HG03354 (cell line): ENCODE results near the gene DAAM2.
A peak's percentile ranks its signal among the peaks of the same experiment; 100 is the strongest.

Experiments
- ATAC-seq: cut with Tn5 transposase; IDR thresholded peaks from one replicate; pipeline ENCODE4 v1.9.1; 2021; ENCODE audit warnings: mild to moderate bottlenecking; ENCODE audit not compliant: unreplicated experiment, poor library complexity, severe bottlenecking

DAAM2 gene

DNA sequence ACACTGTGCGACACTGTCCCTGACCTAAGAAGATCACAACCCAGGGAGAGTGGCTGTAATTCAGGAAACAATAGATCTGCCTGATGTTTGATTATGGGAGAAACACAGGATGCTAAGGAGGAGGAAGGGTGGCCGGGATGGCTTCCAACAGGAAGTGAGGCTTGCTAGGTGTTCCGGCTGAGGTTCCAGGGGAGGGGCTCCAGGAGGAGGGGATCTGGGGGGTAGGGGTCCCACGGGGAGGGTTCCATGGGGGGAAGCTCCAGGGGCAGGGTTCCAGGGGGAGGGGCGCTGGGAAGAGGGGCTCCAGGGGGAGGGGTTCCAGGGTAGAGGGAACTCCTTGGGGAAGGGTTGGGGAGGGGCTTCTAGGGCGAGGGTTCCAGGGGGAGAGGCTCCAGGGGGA, 48.6 kb downstream of the DAAM2 start:
- no peak for ATAC-seq

DNA sequence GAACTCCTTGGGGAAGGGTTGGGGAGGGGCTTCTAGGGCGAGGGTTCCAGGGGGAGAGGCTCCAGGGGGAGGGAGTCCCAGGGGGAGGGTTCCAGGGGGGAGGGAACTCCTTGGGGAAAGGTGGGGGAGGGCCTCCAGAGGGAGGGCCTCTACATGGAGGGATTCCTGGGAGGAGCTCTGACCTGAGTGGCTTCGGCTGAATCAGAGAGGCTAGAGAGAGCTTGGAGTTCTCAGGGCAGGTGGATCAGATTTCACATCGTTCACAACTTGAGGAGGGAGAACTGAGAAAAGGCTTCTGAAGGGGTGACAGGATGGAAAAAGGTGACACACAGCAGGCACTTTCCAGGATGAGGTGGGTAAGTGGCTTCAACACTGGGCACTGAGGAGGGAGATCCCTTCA, 49.1 kb downstream of the DAAM2 start:
- no peak for ATAC-seq

DNA sequence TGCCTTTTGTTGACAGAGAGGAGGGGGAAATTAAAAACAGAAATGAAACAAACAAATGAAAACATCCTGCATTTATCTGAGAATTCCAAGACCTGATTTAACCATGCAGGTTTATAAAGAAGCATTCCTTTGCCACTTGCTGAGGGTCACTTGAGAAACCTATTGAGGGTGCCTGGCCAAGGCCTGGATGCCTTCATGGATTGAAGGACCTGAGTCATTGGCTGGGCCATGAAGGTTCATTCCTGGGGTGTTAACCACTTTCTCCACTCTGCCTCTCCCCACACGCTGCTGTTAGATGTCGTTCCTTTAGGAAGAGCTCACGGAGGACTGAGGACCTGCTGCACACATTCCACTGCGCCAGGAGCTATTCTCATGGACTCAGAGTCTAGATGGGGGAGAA, 49.7 kb downstream of the DAAM2 start:
- ATAC-seq = no peak

DNA sequence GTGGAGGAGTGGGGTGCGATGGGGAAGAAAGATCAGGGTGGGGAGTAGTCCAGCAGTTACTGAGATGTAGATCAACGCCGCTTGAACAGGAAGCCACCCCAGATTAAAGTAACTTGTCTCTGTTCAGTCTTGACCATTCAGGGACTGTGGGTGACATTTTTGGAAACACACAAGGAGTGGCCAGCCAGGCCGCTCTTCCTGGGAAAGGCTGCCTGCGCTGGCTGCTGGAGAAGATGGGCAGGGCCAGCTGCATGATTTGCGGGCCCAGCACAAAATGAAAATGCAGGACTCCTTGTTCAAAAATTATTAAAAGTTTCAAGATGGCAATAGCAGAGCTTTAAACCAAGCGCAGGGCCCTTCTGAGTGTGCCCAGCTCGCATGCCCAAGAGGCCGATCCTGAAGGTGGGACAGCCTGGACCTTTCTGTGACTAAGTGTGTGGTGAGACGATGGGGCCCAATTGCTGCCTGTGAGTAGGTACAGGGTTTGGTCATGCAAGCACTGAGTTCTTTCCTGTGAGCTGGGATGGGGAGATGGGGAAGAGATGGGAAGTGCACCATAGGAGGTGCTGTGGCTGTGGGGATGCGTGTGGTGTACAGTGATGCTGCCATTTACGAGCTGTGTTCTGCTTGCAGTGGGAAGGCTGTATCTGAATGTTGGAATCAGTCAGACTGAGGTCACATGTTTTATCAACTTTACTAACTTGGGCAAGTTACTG, 51.3 kb downstream of the DAAM2 start:
- no peak for ATAC-seq

DNA sequence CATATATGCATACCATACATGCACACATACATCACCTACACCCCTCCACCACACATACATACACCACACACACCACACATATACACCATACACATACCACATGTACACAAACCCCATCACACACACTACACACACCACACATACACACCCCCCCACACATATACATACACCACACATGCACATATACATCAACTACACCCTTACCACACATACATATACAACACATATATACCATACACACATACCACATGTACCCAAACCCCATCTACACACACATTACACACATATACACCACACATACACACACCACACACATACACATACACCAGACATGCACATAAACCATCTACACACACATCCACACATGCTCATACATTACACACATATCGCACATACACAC, 52.7 kb downstream of the DAAM2 start:
- no peak for ATAC-seq

DNA sequence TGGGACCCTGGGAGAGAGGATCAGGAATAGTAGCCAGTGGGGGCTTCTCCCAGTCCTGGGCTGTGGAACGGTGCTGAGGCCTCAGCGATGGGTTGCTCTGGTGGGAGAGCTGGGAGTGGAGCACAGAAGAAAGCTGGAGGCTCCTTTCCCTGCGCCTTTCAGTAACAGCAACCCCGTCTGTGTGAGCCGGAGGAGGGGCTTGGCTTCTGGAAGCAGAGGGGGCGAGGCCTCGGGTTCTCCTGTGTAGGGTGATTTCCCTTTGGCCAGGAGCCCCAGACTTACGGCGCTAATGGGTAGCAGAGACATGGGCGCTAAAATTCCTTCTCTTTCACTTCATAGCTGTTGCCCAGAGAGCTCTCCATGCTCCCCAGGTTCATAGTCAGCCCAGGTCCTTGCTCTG, 55.0 kb downstream of the DAAM2 start:
- no peak for ATAC-seq

DNA sequence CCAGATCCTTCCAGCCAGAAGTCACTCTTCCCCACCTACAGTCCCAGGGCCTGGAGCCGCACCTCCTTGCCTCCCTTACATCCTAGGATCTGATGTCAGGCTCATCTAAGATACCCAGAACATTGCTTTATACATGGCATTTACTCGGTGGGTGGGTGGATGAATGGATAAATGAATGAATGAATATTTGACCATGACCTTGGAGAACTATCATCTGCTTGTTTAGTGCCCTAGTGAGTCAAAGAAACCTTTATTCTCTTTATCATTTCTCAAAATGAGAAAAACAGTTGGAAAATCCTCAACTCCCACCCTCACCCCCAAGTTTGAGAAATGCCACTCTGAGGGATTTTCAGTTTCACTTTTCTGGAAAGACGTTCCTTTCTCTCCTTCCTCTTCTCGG, 56.0 kb downstream of the DAAM2 start:
- no peak for ATAC-seq

DNA sequence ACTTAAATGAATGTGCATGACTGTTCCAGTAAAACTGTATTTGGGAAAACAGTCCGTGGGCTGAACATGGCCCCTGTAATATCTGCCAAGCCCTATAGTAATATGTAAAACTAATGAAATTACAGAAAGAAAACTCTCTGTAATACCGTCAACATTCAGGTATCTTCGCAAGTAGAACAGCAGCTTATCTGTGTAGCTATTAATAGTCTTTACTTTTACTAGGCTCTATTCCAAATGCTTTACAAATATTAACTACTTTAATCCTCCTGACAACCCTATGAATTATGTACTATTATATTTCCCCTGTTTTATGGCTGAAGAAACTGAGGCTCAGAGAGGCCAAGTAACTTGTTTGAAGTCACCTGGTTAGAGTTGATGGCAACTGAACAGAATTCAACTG, 57.1 kb downstream of the DAAM2 start:
- no peak for ATAC-seq

DNA sequence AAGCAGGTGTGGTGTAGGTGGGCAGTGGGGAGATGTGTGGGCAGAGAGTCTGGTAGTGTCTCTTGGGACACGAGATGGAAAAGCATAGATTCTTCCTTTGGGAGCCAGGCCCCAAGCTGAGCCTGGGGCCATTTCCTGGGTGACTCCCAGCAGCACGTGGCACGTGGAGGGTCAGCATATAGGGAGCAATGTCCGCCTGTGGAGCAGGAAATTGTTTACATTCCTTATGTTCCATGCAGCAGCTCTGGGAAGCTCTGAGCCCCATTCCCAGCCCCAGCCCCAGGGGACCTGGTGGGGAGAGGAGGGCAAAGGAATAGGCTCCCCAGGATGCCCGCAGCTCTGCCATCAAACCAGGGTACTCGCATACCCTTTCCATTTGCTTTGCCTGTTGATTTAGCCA, 57.6 kb downstream of the DAAM2 start:
- ATAC-seq = no peak

DNA sequence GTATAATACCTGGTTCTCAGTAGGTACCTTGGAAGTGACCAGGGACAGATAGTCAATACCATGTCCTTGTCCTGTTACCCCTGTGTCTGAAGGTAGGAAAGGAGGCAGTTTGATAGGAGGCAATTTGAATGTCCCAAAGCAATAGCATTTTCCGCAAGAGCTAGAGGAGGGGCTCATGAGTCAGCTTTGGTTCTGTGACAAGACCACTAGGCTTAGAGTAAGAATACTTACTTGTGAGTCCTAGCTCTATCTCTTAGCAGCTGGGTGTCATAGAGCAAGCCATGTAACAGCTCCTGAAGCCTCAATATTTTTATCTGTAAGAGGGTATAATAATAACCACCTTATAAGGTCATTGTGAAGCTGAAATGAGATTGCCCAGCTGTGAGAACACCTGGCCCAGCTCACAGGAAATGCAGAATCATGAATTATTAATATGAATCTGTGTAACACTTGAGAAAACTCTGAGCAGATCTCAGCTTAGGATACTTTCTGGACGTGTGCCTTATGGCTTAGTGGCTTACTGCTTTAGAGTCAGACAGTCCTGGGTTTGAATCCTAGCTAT, 58.6 kb downstream of the DAAM2 start:
- peak; percentile 69 for ATAC-seq

DNA sequence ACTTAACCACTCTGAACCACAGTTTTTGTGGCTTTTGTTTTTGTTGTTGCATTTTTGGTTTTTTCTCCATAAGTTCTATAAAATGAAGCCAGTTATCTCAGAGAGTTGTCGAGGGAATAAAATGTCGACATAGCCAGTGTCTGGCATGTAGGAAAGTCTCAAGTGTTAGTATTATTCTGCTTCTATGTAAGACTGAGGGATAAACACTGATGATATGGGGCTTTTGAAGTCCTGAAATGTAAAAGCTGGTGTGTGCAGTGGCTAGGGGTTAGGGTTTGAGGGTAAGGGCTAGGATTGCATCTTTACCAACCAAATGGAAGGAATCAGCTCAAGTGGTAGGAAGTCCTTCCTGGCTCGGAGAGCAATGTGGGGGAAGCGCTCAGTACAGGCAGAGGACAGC, 59.2 kb downstream of the DAAM2 start:
- ATAC-seq = no peak

DNA sequence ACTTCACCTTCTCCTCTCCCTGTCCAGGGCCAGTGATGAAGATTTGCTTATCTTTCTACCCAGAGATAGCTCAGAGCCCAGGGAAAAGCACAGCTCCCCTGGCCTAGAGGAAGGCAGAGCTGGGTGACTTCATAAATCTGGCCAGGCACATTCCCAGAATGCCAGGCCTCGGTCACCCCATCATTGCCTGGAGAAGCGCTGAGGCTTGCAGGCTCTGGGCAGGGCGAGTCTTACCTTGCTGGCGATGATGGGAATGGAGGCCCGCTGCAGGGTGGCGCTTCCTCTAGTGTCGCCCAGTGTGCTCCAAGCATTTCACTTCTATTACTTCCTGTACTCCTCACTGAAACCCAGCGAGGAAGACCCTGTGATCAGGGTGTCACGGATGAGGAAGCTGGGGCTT, 60.1 kb downstream of the DAAM2 start:
- ATAC-seq = no peak

DNA sequence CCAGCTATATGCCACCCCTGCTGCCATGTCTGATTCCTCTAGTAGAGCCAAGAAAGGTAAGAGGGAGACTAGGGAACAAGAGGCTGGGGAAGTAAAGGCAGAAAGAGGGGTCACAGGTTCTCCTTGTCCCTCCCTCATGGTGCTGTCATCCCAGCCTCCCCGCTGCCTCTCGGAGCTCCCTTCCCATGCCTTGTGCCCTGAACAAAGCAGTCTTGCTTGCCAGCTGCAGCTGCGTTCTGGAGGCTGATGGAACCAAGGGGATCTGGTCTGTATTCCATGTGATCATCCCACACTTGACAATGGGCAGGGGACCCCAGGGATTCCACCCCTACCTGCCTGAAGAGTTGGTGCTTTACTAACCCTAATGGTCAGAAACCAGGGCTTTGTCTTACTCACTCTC, 61.4 kb downstream of the DAAM2 start:
- ATAC-seq = no peak

DNA sequence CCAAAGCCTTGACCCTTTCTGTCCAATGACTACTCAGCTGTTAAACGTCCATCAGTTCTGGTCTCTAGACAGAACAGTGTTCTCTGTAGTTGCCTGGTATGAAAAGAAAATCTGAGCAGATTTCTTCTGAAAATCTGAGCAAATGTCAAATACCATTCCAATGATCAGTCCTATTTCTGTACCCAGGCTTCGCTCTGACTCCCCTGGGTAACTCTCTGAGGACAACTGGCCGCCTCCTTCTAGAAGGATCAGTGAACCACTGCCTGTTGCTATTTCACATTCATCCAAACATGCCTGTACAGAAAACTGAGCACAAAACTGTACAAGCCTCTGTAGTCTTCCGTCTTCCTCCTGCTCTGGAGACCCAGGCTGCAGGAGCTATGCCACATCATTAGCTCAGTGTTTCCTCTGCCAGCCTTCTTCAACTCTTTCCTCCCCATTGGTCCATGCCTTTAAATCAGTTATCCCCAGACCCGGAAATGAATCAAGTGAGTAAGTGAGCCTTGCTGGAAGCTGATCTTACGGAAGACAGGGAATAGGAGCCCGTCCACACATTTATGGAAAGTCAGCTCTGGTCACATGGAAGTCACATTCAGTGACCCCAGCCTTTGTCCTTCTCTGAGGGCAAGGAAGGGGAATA, 63.3 kb downstream of the DAAM2 start:
- no peak for ATAC-seq

DNA sequence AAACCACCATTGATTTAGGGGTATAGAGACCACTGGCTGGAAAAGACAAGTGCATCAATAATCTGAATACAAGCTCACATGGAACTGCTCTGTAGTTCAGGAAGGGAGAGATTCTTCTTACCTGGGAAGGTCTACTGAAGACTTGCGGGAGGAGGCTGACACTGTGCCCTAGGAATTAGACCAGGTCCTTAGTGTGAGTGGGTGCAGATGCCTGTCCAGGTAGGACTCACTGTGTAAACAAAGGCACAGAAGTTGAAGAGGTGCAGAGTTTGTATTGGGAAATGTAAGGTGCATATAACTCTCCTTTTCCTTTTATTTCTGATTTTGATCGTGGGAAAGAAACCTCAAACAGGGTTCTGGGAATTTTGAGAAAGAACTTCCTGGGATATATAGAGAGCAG, 66.8 kb downstream of the DAAM2 start:
- no peak for ATAC-seq

DNA sequence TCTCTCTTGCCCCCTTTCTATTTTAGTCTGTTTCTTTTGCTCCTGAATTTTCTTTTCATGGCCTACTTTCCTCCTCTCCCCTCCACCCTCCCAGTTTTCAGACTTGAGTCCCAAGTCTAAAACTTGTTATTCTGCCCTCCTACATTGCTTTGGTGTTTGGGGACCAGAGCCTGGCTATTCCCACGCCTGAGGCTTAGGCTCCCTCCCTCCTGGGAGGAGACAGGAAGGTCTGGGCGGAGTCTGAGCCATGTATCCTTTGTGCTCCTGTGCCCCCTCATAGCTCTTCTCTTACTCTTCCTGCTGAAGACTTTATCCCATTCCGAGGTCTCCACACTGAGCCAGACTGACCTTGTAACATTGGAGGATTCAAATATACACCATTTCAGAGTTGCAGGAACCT, 69.5 kb downstream of the DAAM2 start:
- no peak for ATAC-seq

DNA sequence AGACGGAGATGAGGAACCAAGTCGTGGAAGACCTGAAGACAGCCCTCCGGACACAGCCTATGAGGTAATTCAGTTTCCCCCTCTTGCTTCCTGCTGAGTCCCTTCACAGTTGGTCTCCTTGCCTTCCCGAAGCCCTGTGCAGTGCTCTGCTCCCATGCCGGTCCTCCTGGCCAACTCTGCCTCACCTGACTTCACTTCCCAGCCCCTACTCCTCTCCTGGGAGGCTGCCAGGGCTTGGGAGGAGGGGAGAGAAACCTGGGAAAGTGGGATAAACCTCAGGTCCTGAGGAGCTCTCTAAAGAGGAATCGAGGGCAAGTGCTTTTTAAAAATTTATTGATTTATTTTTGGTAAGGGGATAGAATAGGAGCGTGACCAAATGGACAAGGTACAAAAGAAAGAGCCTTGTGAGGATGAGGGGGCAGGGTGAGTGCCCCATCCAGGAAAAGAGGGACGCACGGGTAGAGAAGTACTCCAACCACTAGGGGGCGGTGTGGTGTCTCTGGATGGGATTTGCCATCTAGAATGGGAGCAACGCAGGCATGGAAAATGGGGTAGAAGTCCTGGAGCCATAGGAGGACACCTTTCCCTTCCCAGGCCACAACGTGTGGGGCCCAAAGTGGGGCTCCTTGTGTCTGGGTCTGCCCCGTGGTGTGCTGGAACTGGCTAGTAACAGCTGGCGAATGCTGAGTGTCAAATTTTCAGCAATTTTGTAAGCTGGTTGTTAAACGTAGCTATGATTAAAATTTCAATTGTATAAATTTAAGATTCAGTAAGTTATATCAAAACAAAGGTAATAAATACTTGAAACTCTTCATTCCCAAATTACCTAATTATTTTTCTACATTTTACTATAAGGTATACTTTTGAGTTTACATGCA, 73.1 kb downstream of the DAAM2 start:
- ATAC-seq = no peak

DNA sequence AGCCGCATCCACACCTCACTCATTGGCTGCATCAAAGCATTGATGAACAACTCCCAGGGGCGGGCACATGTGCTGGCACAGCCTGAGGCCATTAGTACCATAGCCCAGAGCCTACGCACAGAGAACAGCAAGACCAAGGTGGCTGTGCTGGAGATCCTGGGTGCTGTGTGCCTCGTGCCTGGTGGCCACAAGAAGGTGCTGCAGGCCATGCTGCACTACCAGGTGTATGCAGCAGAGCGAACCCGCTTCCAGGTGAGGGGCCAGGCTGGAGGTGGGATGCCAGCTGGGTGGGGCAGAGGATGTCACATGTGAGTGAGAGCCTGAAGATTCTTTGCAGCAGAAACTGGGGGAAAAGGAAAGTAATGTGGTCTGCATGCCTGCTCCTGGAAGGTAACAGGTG, 75.4 kb downstream of the DAAM2 start:
- ATAC-seq = no peak

DNA sequence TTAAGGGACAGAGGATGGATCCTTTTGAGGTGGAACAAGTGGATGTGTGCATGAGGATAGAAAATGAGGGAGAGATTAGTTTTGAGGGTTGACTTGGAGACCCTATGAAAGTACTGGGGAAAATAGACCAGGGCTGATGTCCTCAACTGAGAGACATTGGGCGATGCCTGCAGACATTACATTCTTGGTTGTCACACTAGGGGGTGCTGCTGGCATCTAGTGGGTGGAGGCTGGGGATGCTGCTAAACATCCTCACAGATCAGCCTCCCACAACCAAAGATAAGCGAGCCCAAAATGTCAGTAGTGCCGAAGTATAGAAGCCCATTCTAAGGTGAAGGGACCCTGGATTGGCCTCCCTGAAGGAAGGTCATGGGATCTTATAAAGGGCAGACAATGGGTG, 78.8 kb downstream of the DAAM2 start:
- ATAC-seq = no peak

DNA sequence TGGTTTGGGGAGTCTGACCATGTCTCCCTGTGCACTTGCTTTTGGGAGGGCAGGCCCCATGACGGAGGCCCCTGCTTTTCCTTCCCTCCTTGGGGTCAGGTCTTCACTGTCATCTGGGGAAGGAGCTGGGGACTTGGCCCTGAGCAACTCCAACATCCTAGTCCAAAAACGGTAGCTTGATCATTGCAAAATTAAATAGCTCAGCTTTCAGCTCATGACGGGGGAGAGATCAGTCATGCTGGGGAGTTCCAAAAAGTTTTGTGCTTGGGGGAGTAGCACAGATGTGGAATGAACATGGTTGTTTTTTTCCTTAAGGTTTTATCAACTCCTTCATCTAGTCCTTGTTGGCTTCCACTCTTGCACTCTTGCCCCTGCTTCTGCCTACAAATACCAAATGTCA, 81.3 kb downstream of the DAAM2 start:
- no peak for ATAC-seq

DNA sequence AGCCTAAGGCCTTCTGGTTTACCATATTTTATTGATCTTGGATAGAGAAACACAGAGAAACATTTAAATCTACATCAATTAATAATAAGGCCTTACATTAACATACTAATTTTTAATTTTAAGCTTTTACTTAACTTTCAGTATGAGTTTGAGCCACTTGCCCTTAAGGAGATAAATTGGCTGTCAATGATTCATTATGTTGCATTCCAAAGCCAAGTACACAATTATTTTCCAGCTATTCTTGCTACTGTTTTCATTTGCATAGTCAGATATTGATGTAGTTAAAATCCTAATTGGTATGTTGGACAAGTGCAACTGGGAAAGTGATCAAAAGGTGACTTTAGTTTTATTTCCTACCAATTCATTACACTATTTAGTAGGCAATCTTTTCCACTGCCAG, 83.9 kb downstream of the DAAM2 start:
- no peak for ATAC-seq
